Stimulated activated CD8-positive, alpha-beta memory T cell treated with anti-CD3 and anti-CD28 coated beads, Interleukin-12 subunit alpha, Interleukin-12 subunit beta, amount 100 ng/mL, for 24 hours (primary cell): ENCODE data around the gene RAX.
"Not testable (repeated sequence)": the region's sequence is repeated elsewhere in the genome, so short reads cannot be mapped to it uniquely, and the experiment has no call there.

Experiments used
- DNase-seq: peaks from one replicate; pipeline ENCODE4 v3.0.0-alpha.2; 2020; ENCODE audit errors: extremely low read depth

RAX gene

GRCh38 chr18:59273759-59274532 lies 692 bp upstream of the RAX start:
- DNase-seq: no peak

GRCh38 chr18:59272221-59272888 lies 899 bp downstream of the RAX start:
- no peak for DNase-seq

GRCh38 chr18:59271606-59272220 lies 1.5 kb downstream of the RAX start:
- no peak for DNase-seq

GRCh38 chr18:59270689-59271257 lies 2.5 kb downstream of the RAX start:
- DNase-seq: no peak

GRCh38 chr18:59269563-59270119 lies 3.6 kb downstream of the RAX start:
- DNase-seq: no peak

- DNase-seq: no peak
Measured at GRCh38 chr18:59268721-59269562, 4.3 kb downstream of the RAX start.

- no peak for DNase-seq
Measured at GRCh38 chr18:59268127-59268720, 5.0 kb downstream of the RAX start.

- no peak for DNase-seq
Measured at GRCh38 chr18:59267503-59268126, 5.6 kb downstream of the RAX start.

- DNase-seq: no peak
Measured at GRCh38 chr18:59266886-59267502, 6.3 kb downstream of the RAX start.

GRCh38 chr18:59266459-59266858 lies 6.8 kb downstream of the RAX start:
- no peak for DNase-seq

GRCh38 chr18:59265974-59266369 lies 7.3 kb downstream of the RAX start:
- DNase-seq: no peak

GRCh38 chr18:59265246-59265973 lies 7.8 kb downstream of the RAX start:
- DNase-seq: no peak

GRCh38 chr18:59264651-59265245 lies 8.5 kb downstream of the RAX start:
- no peak for DNase-seq

GRCh38 chr18:59264121-59264571 lies 9.1 kb downstream of the RAX start:
- no peak for DNase-seq

- no peak for DNase-seq
Measured at GRCh38 chr18:59263661-59264060, 9.6 kb downstream of the RAX start.

- DNase-seq: not testable (repeated sequence)
Measured at GRCh38 chr18:59262243-59262642, 11.0 kb downstream of the RAX start.

- not testable (repeated sequence) for DNase-seq
Measured at GRCh38 chr18:59261842-59262241, 11.4 kb downstream of the RAX start.

- not testable (repeated sequence) for DNase-seq
Measured at GRCh38 chr18:59255491-59255890, 17.8 kb downstream of the RAX start.
